ENCODE results near the gene ERI3.
A peak's percentile ranks its signal among the peaks of the same experiment; 100 is the strongest.

ERI3 gene

GRCh38 chr1:44368471-44369151 is 13.6 kb upstream of the ERI3 start:
- H3K4me1 ChIP-seq (ENCODE audit: control insufficient read depth, insufficient read depth, low read length, poor library complexity, severe bottlenecking): no peaks in the 10 kb centered on the region

DNA sequence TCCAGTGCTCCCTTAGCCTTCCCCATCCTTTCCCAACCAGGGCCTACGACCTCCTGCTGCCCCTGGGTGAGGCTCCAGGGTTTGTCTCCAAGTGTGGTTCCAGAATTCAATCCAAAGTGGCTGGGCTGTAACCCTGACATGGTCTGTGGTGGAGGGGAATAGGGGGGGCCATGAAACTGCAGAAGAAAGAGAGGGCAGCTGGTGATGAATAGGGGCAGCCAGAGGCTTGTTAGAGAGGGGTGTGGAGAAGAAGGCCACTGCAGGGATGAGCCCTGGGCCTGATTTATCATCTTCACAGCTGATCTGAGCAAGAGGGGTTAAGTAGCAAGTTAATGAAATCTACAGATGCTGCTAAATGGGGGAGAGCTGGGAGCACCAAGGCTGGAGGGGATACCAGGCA is 12.9 kb upstream of the ERI3 start:
- H3K27me3 ChIP-seq (replicated peaks; ENCODE audit: control insufficient read depth, insufficient read depth, low read length, poor library complexity, severe bottlenecking): no peaks in the 10 kb centered on the region
- no peaks in the 10 kb centered on the region for H3K36me3 ChIP-seq (ENCODE audit: control insufficient read depth, insufficient read depth, low read length)
- H3K4me3 ChIP-seq (ENCODE audit: insufficient read depth, low read depth, low read length, poor library complexity, severe bottlenecking): no peak overlapping the region
- no peaks in the 10 kb centered on the region for H3K4me1 ChIP-seq (ENCODE audit: control insufficient read depth, insufficient read depth, low read length, poor library complexity, severe bottlenecking)
- no peaks in the 10 kb centered on the region for H3K9me3 ChIP-seq (ENCODE audit: control insufficient read depth, low read length)
- no peak for DNase-seq
- no peak overlapping the region for H3K27ac ChIP-seq (ENCODE audit: insufficient read depth, low read length, poor library complexity, severe bottlenecking)

More at GRCh38 chr1:44368471-44369151, 13.6 kb upstream of the ERI3 start:
- H3K9me3 ChIP-seq (ENCODE audit: control insufficient read depth, low read length): no peaks in the 10 kb centered on the region
- no peak overlapping the region for H3K27ac ChIP-seq (ENCODE audit: insufficient read depth, low read length, poor library complexity, severe bottlenecking)
- H3K27me3 ChIP-seq (replicated peaks; ENCODE audit: control insufficient read depth, insufficient read depth, low read length, poor library complexity, severe bottlenecking): no peaks in the 10 kb centered on the region
- no peak overlapping the region for H3K4me3 ChIP-seq (ENCODE audit: insufficient read depth, low read depth, low read length, poor library complexity, severe bottlenecking)
- DNase-seq: no peak
- H3K36me3 ChIP-seq (ENCODE audit: control insufficient read depth, insufficient read depth, low read length): no peaks in the 10 kb centered on the region

- Histone ChIP-seq H3K27ac (ENCODE audit: insufficient read depth, low read length, poor library complexity, severe bottlenecking) (no peak overlapping the region), H3K4me1 (ENCODE audit: control insufficient read depth, insufficient read depth, low read length, poor library complexity, severe bottlenecking) (no peaks in the 10 kb centered on the region), H3K4me3 (ENCODE audit: insufficient read depth, low read depth, low read length, poor library complexity, severe bottlenecking) (no peak overlapping the region), H3K36me3 (ENCODE audit: control insufficient read depth, insufficient read depth, low read length) (no peaks in the 10 kb centered on the region), H3K9me3 (ENCODE audit: control insufficient read depth, low read length) (no peaks in the 10 kb centered on the region), H3K27me3 (replicated peaks; ENCODE audit: control insufficient read depth, insufficient read depth, low read length, poor library complexity, severe bottlenecking) (no peaks in the 10 kb centered on the region)
- DNase-seq: no peak
These were observed 11.4 kb upstream of the ERI3 start for GRCh38 chr1:44366371-44366975.

DNA sequence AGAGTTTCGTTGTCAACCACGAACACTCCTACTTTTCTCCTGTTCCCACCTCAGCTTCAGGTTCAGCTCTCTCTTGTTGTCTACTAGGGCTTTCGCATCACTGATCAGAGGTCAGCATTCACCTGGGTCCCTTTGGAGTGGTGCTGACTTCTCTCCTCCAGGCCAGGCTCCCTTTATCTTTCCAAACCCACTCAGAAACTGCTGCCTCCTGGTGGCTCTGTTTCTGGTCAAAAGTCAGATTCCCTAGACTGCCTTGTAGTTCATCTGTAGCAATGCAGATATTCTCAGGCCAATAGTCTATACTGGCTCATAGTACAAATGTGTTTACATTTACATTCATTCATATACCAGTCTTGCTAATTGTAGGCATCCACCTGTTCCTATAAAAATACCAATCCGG is 6.4 kb upstream of the ERI3 start:
- Histone ChIP-seq H3K9me3 (ENCODE audit: control insufficient read depth, low read length) (no peaks in the 10 kb centered on the region), H3K4me3 (ENCODE audit: insufficient read depth, low read depth, low read length, poor library complexity, severe bottlenecking) (no peak overlapping the region), H3K27ac (ENCODE audit: insufficient read depth, low read length, poor library complexity, severe bottlenecking) (no peak overlapping the region), H3K36me3 (ENCODE audit: control insufficient read depth, insufficient read depth, low read length) (no peaks in the 10 kb centered on the region), H3K27me3 (replicated peaks; ENCODE audit: control insufficient read depth, insufficient read depth, low read length, poor library complexity, severe bottlenecking) (no peaks in the 10 kb centered on the region), H3K4me1 (ENCODE audit: control insufficient read depth, insufficient read depth, low read length, poor library complexity, severe bottlenecking) (no peaks in the 10 kb centered on the region)
- no peak for DNase-seq

DNA sequence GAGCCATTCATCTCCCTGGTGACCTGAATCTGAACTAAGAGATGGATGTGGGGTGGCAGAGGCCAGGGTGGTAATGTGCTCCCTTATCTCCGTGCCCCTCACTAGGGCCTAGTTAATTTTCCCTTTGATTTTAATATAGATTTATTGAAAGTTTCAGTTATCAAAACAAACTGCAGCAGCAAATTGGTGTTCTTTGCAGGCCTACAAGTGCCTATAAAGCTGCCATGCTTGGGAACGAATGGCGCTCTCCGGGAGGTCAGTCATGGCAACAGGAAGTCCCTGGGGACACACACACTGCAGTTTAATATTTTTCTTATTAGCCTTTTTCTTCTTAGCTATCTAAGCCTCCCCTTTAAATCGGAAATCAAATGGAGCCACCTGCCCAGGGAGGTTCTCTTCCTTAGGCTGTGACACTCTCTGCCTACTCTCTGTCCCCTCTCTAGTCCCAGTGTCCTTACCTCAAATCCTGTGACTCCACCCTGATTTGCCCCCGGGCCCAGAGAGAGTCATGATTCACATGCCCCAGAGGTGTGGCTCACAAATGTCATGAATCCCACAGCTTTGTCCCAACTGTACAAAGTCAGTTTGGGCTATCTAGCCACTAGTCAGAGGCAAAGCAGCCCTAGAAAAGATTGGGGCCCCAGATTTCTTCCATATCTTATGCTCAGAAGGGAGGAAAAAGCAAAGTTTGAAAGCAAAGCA is 4.3 kb upstream of the ERI3 start:
- no peak for DNase-seq
- H3K4me3 ChIP-seq (ENCODE audit: insufficient read depth, low read depth, low read length, poor library complexity, severe bottlenecking): no peak overlapping the region
- H3K27ac ChIP-seq (ENCODE audit: insufficient read depth, low read length, poor library complexity, severe bottlenecking): no peak overlapping the region
- H3K27me3 ChIP-seq (replicated peaks; ENCODE audit: control insufficient read depth, insufficient read depth, low read length, poor library complexity, severe bottlenecking): no peaks in the 10 kb centered on the region
- no peaks in the 10 kb centered on the region for H3K9me3 ChIP-seq (ENCODE audit: control insufficient read depth, low read length)
- H3K36me3 ChIP-seq (ENCODE audit: control insufficient read depth, insufficient read depth, low read length): no peaks in the 10 kb centered on the region
- peaks cover 3% of the 10 kb centered on the region for H3K4me1 ChIP-seq (ENCODE audit: control insufficient read depth, insufficient read depth, low read length, poor library complexity, severe bottlenecking)

- Histone ChIP-seq H3K27ac (ENCODE audit: insufficient read depth, low read length, poor library complexity, severe bottlenecking) (no peak overlapping the region), H3K4me3 (ENCODE audit: insufficient read depth, low read depth, low read length, poor library complexity, severe bottlenecking) (no peak overlapping the region), H3K4me1 (ENCODE audit: control insufficient read depth, insufficient read depth, low read length, poor library complexity, severe bottlenecking) (peaks cover 7% of the 10 kb centered on the region), H3K27me3 (replicated peaks; ENCODE audit: control insufficient read depth, insufficient read depth, low read length, poor library complexity, severe bottlenecking) (no peaks in the 10 kb centered on the region), H3K9me3 (ENCODE audit: control insufficient read depth, low read length) (no peaks in the 10 kb centered on the region), H3K36me3 (ENCODE audit: control insufficient read depth, insufficient read depth, low read length) (no peaks in the 10 kb centered on the region)
- DNase-seq: no peak
These were observed 2.7 kb upstream of the ERI3 start for GRCh38 chr1:44357710-44358109.

DNA sequence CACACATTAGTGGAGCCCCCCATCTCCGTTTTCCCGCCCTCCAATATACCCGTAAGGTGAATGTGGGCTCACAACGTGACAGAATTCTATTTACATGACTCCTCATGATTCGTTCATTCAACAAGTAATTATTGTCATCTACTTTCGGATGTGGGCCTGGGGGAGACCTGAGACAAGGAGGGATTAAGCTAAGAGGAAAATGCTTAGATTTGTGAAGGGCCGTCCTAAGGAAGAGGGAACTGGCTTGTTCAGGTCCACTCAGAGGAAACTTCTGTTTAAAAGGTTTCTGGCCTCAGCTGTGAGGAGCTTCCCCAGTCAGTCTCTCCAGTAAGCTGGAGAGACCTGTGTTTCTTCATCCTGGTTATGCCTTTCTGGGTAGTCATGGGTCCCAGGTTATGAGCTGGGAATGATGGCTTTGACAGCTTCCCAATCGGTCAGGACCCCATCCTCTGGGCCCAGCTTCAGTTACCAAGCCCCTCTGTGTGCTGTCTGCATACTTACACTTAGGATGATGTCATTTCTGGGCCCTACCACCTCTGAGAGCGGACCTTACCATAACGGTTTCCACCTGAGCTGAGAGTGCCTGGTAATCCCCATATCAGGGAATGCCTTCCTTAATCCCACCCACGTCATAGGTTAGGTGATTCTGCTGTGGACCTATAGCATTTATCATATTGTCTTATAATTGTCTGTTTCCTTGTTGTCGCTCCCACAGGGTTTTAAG is 687 bp upstream of the ERI3 start:
- peaks cover 7% of the 10 kb centered on the region for H3K4me1 ChIP-seq (ENCODE audit: control insufficient read depth, insufficient read depth, low read length, poor library complexity, severe bottlenecking)
- H3K9me3 ChIP-seq (ENCODE audit: control insufficient read depth, low read length): no peaks in the 10 kb centered on the region

DNA sequence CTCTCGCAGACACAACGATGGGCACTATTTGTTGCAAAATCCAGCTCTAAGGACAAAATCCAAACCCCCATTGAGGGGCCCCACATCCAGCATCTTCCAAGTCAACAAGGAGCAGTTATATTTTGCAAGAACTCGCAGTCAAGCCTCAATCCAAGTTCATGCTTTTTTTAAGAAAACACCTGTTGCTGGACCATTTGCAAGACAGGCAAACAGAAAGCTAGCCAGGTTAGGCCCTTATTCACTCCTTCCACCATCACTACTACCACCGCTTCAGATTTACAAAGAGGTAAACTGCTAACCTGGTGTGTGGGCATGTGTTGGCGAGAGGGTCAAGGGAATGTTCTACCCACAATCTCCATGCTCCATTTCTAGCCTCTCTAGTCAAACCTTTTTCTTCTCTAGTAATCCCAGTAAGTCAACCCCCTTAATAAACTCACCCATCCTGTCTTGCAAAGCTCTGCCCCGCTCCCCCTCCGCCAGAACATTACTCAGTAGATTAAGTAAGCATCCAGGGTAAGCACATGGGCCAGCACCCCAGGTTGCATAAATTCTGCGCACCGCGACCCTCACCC is 703 bp downstream of the ERI3 start:
- DNase-seq: no peak
- Histone ChIP-seq H3K4me1 (ENCODE audit: control insufficient read depth, insufficient read depth, low read length, poor library complexity, severe bottlenecking) (peaks cover 7% of the 10 kb centered on the region), H3K4me3 (ENCODE audit: insufficient read depth, low read depth, low read length, poor library complexity, severe bottlenecking) (peak overlapping the region; percentile 68), H3K9me3 (ENCODE audit: control insufficient read depth, low read length) (no peaks in the 10 kb centered on the region), H3K27ac (ENCODE audit: insufficient read depth, low read length, poor library complexity, severe bottlenecking) (peak overlapping the region; percentile 73), H3K36me3 (ENCODE audit: control insufficient read depth, insufficient read depth, low read length) (no peaks in the 10 kb centered on the region), H3K27me3 (replicated peaks; ENCODE audit: control insufficient read depth, insufficient read depth, low read length, poor library complexity, severe bottlenecking) (no peaks in the 10 kb centered on the region)

More for the DNA sequence above, 687 bp upstream of the ERI3 start:
- no peaks in the 10 kb centered on the region for H3K27me3 ChIP-seq (replicated peaks; ENCODE audit: control insufficient read depth, insufficient read depth, low read length, poor library complexity, severe bottlenecking)
- no peaks in the 10 kb centered on the region for H3K36me3 ChIP-seq (ENCODE audit: control insufficient read depth, insufficient read depth, low read length)
- DNase-seq: no peak
- no peak overlapping the region for H3K4me3 ChIP-seq (ENCODE audit: insufficient read depth, low read depth, low read length, poor library complexity, severe bottlenecking)
- H3K27ac ChIP-seq (ENCODE audit: insufficient read depth, low read length, poor library complexity, severe bottlenecking): no peak overlapping the region

DNA sequence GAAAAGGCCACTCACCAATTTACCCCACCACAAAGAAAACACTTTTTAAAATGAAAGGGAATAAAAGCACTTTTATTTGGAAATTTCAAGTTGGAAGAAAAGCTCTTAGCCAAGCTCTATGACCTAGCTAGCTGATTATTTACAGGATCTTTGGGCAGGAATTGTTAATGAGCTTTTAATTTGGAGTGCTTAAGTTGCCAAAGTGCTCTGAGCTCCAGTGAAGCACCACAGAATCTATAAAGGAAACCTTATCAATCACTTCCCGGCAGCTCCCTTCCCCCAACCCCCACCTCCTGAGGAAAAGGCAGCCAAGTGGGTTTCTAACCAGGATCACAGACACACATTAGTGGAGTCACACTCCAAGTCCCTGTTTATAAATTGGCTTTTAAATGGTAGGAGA is 1.5 kb downstream of the ERI3 start:
- Histone ChIP-seq H3K27ac (ENCODE audit: insufficient read depth, low read length, poor library complexity, severe bottlenecking) (no peak overlapping the region), H3K4me3 (ENCODE audit: insufficient read depth, low read depth, low read length, poor library complexity, severe bottlenecking) (no peak overlapping the region), H3K4me1 (ENCODE audit: control insufficient read depth, insufficient read depth, low read length, poor library complexity, severe bottlenecking) (peaks cover 7% of the 10 kb centered on the region), H3K36me3 (ENCODE audit: control insufficient read depth, insufficient read depth, low read length) (no peaks in the 10 kb centered on the region), H3K9me3 (ENCODE audit: control insufficient read depth, low read length) (no peaks in the 10 kb centered on the region), H3K27me3 (replicated peaks; ENCODE audit: control insufficient read depth, insufficient read depth, low read length, poor library complexity, severe bottlenecking) (no peaks in the 10 kb centered on the region)
- no peak for DNase-seq

Measured in effector memory CD4-positive, alpha-beta T cell (primary cell).